ENCODE data around the gene SIRT3. TPM values are rescaled to one million over a fixed set of nuclear protein-coding genes. Genes with fewer than 3 reads are reported as not detected.

Gene SIRT3
- total and polyA plus RNA-seq, 3 donors from 2014 or later: 31.7 to 57.0 (median 43.6) TPM

DNA sequence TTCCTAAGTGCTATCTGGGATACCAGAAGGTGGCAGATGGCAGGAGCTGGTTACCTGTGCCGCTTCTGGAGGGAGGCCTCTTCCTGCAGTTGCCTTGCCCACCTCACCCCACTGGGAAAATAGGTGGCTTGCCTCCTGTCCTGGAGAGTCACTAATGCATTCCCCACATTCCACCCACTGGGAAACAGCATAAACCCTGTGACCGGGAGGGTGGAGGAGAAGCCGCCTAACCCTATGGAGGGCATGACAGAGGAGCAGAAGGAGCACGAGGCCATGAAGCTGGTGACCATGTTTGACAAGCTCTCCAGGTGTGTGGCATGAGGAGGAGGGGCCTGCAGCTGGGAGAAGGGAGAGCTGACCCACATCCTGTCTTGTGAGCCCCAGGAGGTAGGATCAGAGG lies 23.0 kb downstream of the SIRT3 start:
- no peaks in the 10 kb centered on the region for H3K9me3 ChIP-seq
- WGBS, 2 donors: 87 to 95% methylated on average over 4 of the region's 4 CpGs
- intact Hi-C loops (cut with DNase I; ENCODE audit: low total_unique reads): no loop called here
- no peak for TF ChIP-seq POLR2A (IDR thresholded peaks at IDR 0.05)
- TF ChIP-seq, protein P1, sequence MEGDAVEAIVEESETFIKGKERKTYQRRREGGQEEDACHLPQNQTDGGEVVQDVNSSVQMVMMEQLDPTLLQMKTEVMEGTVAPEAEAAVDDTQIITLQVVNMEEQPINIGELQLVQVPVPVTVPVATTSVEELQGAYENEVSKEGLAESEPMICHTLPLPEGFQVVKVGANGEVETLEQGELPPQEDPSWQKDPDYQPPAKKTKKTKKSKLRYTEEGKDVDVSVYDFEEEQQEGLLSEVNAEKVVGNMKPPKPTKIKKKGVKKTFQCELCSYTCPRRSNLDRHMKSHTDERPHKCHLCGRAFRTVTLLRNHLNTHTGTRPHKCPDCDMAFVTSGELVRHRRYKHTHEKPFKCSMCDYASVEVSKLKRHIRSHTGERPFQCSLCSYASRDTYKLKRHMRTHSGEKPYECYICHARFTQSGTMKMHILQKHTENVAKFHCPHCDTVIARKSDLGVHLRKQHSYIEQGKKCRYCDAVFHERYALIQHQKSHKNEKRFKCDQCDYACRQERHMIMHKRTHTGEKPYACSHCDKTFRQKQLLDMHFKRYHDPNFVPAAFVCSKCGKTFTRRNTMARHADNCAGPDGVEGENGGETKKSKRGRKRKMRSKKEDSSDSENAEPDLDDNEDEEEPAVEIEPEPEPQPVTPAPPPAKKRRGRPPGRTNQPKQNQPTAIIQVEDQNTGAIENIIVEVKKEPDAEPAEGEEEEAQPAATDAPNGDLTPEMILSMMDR (IDR thresholded peaks at IDR 0.05): no peak
- DNase-seq: no peak
- no peak overlapping the region for H3K4me3 ChIP-seq
- H3K27me3 ChIP-seq: no peaks in the 10 kb centered on the region
- no peak overlapping the region for H3K27ac ChIP-seq
- H3K4me1 ChIP-seq: peaks cover 12% of the 10 kb centered on the region
- H3K36me3 ChIP-seq (ENCODE audit: low read depth, missing control alignments): no peaks in the 10 kb centered on the region

DNA sequence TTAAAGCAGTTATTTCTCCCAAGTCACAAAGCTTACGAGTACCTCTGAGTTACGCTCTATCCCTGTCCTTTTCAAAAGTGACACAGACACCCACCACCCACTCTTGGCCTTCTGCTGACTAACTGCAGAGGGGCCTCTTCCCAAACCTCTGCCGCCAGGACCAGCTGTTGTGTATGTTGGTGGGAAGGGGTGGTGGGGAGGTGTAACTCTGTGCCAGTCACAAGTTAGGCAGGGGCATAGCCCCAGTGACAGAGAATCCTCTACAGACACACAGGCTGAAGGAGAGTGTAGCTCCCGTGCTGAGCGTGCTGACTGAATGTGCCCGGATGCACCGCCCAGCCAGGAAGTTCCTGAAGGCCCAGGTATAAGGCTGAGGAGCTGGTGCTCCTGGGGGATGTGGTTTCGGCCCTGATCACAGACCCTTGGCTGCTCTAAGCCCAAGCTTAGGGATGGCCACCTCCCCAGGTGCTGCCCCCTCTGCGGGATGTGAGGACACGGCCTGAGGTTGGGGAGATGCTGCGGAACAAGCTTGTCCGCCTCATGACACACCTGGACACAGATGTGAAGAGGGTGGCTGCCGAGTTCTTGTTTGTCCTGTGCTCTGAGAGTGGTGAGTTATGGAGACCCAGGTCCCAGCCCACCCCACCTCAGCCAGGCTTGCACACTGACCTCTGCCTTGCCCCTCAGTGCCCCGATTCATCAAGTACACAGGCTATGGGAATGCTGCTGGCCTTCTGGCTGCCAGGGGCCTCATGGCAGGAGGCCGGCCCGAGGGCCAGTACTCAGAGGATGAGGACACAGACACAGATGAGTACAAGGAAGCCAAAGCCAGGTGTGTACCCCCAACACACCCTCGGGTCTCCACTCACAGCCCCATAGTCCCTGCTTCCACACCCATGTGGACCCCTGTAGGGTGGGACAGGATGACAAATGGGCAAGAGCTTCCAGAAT lies 23.7 kb downstream of the SIRT3 start:
- no peak for TF ChIP-seq POLR2A (IDR thresholded peaks at IDR 0.05)
- TF ChIP-seq, protein P1 (IDR thresholded peaks at IDR 0.05): no peak
- DNase-seq: no peak
- Histone ChIP-seq H3K4me1 (peaks cover 12% of the 10 kb centered on the region), H3K27ac (no peak overlapping the region), H3K9me3 (no peaks in the 10 kb centered on the region), H3K36me3 (ENCODE audit: low read depth, missing control alignments) (no peaks in the 10 kb centered on the region), H3K4me3 (no peak overlapping the region), H3K27me3 (no peaks in the 10 kb centered on the region)
- intact Hi-C loops (cut with DNase I; ENCODE audit: low total_unique reads): no loop called here
- WGBS, 2 donors: 90 to 93% methylated on average over 8 to 17 of the region's 17 CpGs

DNA sequence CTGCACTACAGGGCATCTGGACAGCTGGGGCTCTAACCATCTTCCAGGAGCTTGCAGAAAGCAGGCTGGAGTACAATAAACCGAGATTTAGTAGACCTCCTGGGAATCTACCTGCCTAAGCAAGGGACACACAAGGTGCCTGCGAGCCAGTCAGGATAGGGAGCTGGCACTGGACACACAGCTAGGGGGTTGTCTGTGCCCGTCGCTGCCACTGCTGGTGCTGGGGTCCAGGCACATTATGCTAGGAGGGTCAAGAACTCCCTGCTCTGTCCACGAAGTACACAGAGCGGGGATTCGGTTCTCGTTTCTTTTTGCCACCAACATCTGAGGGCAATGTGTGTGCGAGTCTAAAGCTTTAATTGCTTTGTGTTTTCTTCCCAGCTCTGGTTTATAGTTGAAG lies 24.4 kb downstream of the SIRT3 start:
- intact Hi-C loops (cut with DNase I; ENCODE audit: low total_unique reads): no loop called here
- no peaks in the 10 kb centered on the region for H3K36me3 ChIP-seq (ENCODE audit: low read depth, missing control alignments)
- H3K27ac ChIP-seq: no peak overlapping the region
- no peak overlapping the region for H3K4me3 ChIP-seq
- 88% methylated on average over 7 to 9 of the region's 9 CpGs for WGBS, 2 donors
- DNase-seq: no peak
- TF ChIP-seq, protein P1 (IDR thresholded peaks at IDR 0.05): no peak
- TF ChIP-seq POLR2A (IDR thresholded peaks at IDR 0.05): no peak
- H3K27me3 ChIP-seq: no peaks in the 10 kb centered on the region
- peaks cover 12% of the 10 kb centered on the region for H3K4me1 ChIP-seq
- H3K9me3 ChIP-seq: no peaks in the 10 kb centered on the region

DNA sequence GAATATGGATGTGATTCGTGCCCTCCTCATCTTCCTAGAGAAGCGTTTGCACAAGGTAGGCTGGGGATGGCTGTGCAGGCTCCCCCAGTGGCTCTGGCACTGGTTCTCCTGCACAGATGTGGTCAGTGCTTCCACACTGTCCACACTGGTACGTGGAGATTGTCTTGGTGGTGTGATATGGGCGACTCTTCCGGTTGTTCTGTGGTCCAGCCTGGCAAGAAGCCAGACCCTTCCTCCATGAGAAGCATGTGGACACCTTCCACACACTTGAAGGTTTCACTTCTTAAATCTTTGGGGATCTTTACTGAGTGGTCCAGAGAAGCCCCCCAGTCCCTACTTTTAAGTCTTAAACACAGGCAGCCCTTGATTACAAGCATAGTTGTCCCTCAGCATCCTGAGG lies 24.8 kb downstream of the SIRT3 start:
- no peak for DNase-seq
- Histone ChIP-seq H3K27me3 (no peaks in the 10 kb centered on the region), H3K4me3 (no peak overlapping the region), H3K4me1 (peaks cover 14% of the 10 kb centered on the region), H3K27ac (no peak overlapping the region), H3K36me3 (ENCODE audit: low read depth, missing control alignments) (no peaks in the 10 kb centered on the region), H3K9me3 (no peaks in the 10 kb centered on the region)
- WGBS, 2 donors: 65% methylated on average over 5 of the region's 5 CpGs; no CpG with 5 or more reads in 1 of the 2 donors
- TF ChIP-seq, protein P1 (IDR thresholded peaks at IDR 0.05): no peak
- TF ChIP-seq POLR2A (IDR thresholded peaks at IDR 0.05): no peak
- intact Hi-C loops (cut with DNase I; ENCODE audit: low total_unique reads): no loop called here
